Mesothelial cell of epicardium (in vitro differentiated cells): ENCODE results near the gene TMEM214. TPM values are rescaled to one million over a fixed set of nuclear protein-coding genes. Genes with fewer than 3 reads are reported as not detected.

Source experiments
- DNase-seq, 2 experiments: peaks; one replicate each; pipeline ENCODE4 v3.0.0; 2021; ENCODE audit warnings: low spot score in 2 of 2; ENCODE audit not compliant: unreplicated experiment in 2 of 2
- H3K27ac Mint-ChIP-seq: 2 replicates; pipeline ENCODE4 v1.8.0; 2021; ENCODE audit warnings: mixed read lengths
- H3K27me3 Mint-ChIP-seq: 2 replicates; pipeline ENCODE4 v1.8.0; 2021; ENCODE audit warnings: low read depth, mixed read lengths
- H3K36me3 Mint-ChIP-seq: 2 replicates; pipeline ENCODE4 v1.8.0; 2021; ENCODE audit warnings: mixed read lengths
- H3K4me1 Mint-ChIP-seq: 2 replicates; pipeline ENCODE4 v1.8.0; 2021; ENCODE audit warnings: mixed read lengths
- H3K4me3 Mint-ChIP-seq: 2 replicates; pipeline ENCODE4 v1.8.0; 2021; ENCODE audit warnings: mild to moderate bottlenecking, moderate library complexity, mixed read lengths
- H3K9me3 Mint-ChIP-seq: 2 replicates; pipeline ENCODE4 v1.8.0; 2021; ENCODE audit warnings: mixed read lengths
- CTCF ChIP-seq: fragments of 200-600 bp; sonication (generic); IDR thresholded peaks from one replicate; pipeline ENCODE4 v1.5.0; 2021; ENCODE audit warnings: antibody characterized with exemption; ENCODE audit not compliant: unreplicated experiment
- total RNA-seq: library from RNA; stranded (reverse); gene quantifications from 3 replicates; pipeline ENCODE4 v1.2.1, GENCODE V29; 2021

TMEM214 gene
- total RNA-seq, 1 donor from 2014 or later, result 86.8 TPM

GRCh38 chr2:27080603-27080936, 47.8 kb downstream of the TMEM214 start:
- no peak for DNase-seq
- peak overlapping the region; percentile 88 for H3K27ac Mint-ChIP-seq
- no peaks in the 10 kb centered on the region for H3K36me3 Mint-ChIP-seq
- H3K27me3 Mint-ChIP-seq, result peaks cover 3% of the 10 kb centered on the region
- peaks cover 46% of the 10 kb centered on the region for H3K4me1 Mint-ChIP-seq
- H3K4me3 Mint-ChIP-seq, result peak overlapping the region; percentile 77
- TF ChIP-seq CTCF, result no peak
- H3K9me3 Mint-ChIP-seq, result no peaks in the 10 kb centered on the region

- DNase-seq, result no peak
These were observed 49.4 kb downstream of the TMEM214 start for GRCh38 chr2:27081984-27082772.

GRCh38 chr2:27082773-27083409, 50.1 kb downstream of the TMEM214 start:
- no peak overlapping the region for H3K4me3 Mint-ChIP-seq
- no peak for DNase-seq

More at GRCh38 chr2:27081984-27082772, 49.4 kb downstream of the TMEM214 start:
- Mint-ChIP-seq H3K4me3 (no peak overlapping the region), H3K36me3 (no peaks in the 10 kb centered on the region), H3K27me3 (peaks cover 7% of the 10 kb centered on the region), H3K4me1 (peaks cover 42% of the 10 kb centered on the region), H3K27ac (no peak overlapping the region), H3K9me3 (no peaks in the 10 kb centered on the region)
- no peak for TF ChIP-seq CTCF

GRCh38 chr2:27083410-27084296, 50.9 kb downstream of the TMEM214 start:
- no peak for TF ChIP-seq CTCF
- H3K4me1 Mint-ChIP-seq, result peaks cover 32% of the 10 kb centered on the region
- no peaks in the 10 kb centered on the region for H3K9me3 Mint-ChIP-seq
- H3K36me3 Mint-ChIP-seq, result no peaks in the 10 kb centered on the region
- H3K27me3 Mint-ChIP-seq, result peaks cover 17% of the 10 kb centered on the region
- DNase-seq, result no peak
- H3K4me3 Mint-ChIP-seq, result no peak overlapping the region
- no peak overlapping the region for H3K27ac Mint-ChIP-seq

More at GRCh38 chr2:27082773-27083409, 50.1 kb downstream of the TMEM214 start:
- Mint-ChIP-seq H3K36me3 (no peaks in the 10 kb centered on the region), H3K4me1 (peaks cover 39% of the 10 kb centered on the region), H3K27me3 (peaks cover 12% of the 10 kb centered on the region), H3K9me3 (no peaks in the 10 kb centered on the region), H3K27ac (no peak overlapping the region)
- no peak for TF ChIP-seq CTCF

GRCh38 chr2:27084297-27085061, 51.7 kb downstream of the TMEM214 start:
- H3K27ac Mint-ChIP-seq, result no peak overlapping the region
- no peak for TF ChIP-seq CTCF
- H3K36me3 Mint-ChIP-seq, result no peaks in the 10 kb centered on the region
- peaks cover 18% of the 10 kb centered on the region for H3K27me3 Mint-ChIP-seq
- H3K9me3 Mint-ChIP-seq, result no peaks in the 10 kb centered on the region
- H3K4me1 Mint-ChIP-seq, result peaks cover 32% of the 10 kb centered on the region
- H3K4me3 Mint-ChIP-seq, result no peak overlapping the region
- DNase-seq, result no peak
